ENCODE data around the gene ESPL1.

The ESPL1 gene

GRCh38 chr12:53300187-53300586 lies 32.1 kb downstream of the ESPL1 start:
- no peaks in the 10 kb centered on the region for H3K27me3 ChIP-seq (ENCODE audit: low read length)
- peak overlapping the region; percentile 44 for H2AFZ ChIP-seq (ENCODE audit: low read depth, low read length, severe bottlenecking)
- TF ChIP-seq CTCF (IDR thresholded peaks at IDR 0.05; ENCODE audit: insufficient read depth, low read length, poor library complexity, severe bottlenecking) (no peak), EZH2phosphoT487 (conservative IDR thresholded peaks at IDR 0.05; ENCODE audit: low read length) (no peak)
- H3K4me2 ChIP-seq (ENCODE audit: low read depth, low read length, poor library complexity, severe bottlenecking): peak overlapping the region; percentile 77
- peak overlapping the region; percentile 81 for H3K4me3 ChIP-seq (ENCODE audit: insufficient read depth, low read length, poor library complexity, severe bottlenecking)
- H3K36me3 ChIP-seq (ENCODE audit: low read length): no peaks in the 10 kb centered on the region
- H3K9me2 ChIP-seq (replicated peaks; ENCODE audit: insufficient read depth, low read length): no peaks in the 10 kb centered on the region
- peak overlapping the region; percentile 73 for H3K9ac ChIP-seq (ENCODE audit: low read length)
- H3K9me3 ChIP-seq (ENCODE audit: insufficient read depth, low read length): no peaks in the 10 kb centered on the region
- peaks cover 15% of the 10 kb centered on the region for H3F3A ChIP-seq (ENCODE audit: insufficient read depth)
- no peak overlapping the region for H3K27ac ChIP-seq (ENCODE audit: low read depth, low read length)
- peaks cover 28% of the 10 kb centered on the region for H3K79me2 ChIP-seq (ENCODE audit: insufficient read depth, low read length)
- H4K20me1 ChIP-seq (ENCODE audit: low read depth, low read length): no peaks in the 10 kb centered on the region

- TF ChIP-seq EZH2phosphoT487 (conservative IDR thresholded peaks at IDR 0.05; ENCODE audit: low read length) (no peak), CTCF (IDR thresholded peaks at IDR 0.05; ENCODE audit: insufficient read depth, low read length, poor library complexity, severe bottlenecking) (no peak)
- Histone ChIP-seq H4K20me1 (ENCODE audit: low read depth, low read length) (no peaks in the 10 kb centered on the region), H3K4me2 (ENCODE audit: low read depth, low read length, poor library complexity, severe bottlenecking) (no peak overlapping the region), H3K36me3 (ENCODE audit: low read length) (no peaks in the 10 kb centered on the region), H2AFZ (ENCODE audit: low read depth, low read length, severe bottlenecking) (no peak overlapping the region), H3K4me3 (ENCODE audit: insufficient read depth, low read length, poor library complexity, severe bottlenecking) (no peak overlapping the region), H3K9me2 (replicated peaks; ENCODE audit: insufficient read depth, low read length) (no peaks in the 10 kb centered on the region), H3K27me3 (ENCODE audit: low read length) (no peaks in the 10 kb centered on the region), H3K9me3 (ENCODE audit: insufficient read depth, low read length) (no peaks in the 10 kb centered on the region), H3K79me2 (ENCODE audit: insufficient read depth, low read length) (peaks cover 9% of the 10 kb centered on the region; the same call in 1 of the 2 replicates), H3F3A (ENCODE audit: insufficient read depth) (peaks cover 14% of the 10 kb centered on the region), H3K9ac (ENCODE audit: low read length) (no peak overlapping the region), H3K27ac (ENCODE audit: low read depth, low read length) (no peak overlapping the region)
These were observed 34.8 kb downstream of the ESPL1 start for GRCh38 chr12:53302903-53303302.

GRCh38 chr12:53306826-53307225 lies 38.7 kb downstream of the ESPL1 start:
- no peaks in the 10 kb centered on the region for H3K27me3 ChIP-seq (ENCODE audit: low read length)
- no peak overlapping the region for H2AFZ ChIP-seq (ENCODE audit: low read depth, low read length, severe bottlenecking)
- no peaks in the 10 kb centered on the region; the same call in 1 of the 2 replicates for H3K36me3 ChIP-seq (ENCODE audit: low read length)
- no peak overlapping the region for H3K9ac ChIP-seq (ENCODE audit: low read length)
- H3K9me3 ChIP-seq (ENCODE audit: insufficient read depth, low read length): no peaks in the 10 kb centered on the region
- no peak overlapping the region for H3K27ac ChIP-seq (ENCODE audit: low read depth, low read length)
- H3K4me3 ChIP-seq (ENCODE audit: insufficient read depth, low read length, poor library complexity, severe bottlenecking): no peak overlapping the region
- no peaks in the 10 kb centered on the region for H3F3A ChIP-seq (ENCODE audit: insufficient read depth)
- no peak for TF ChIP-seq EZH2phosphoT487 (conservative IDR thresholded peaks at IDR 0.05; ENCODE audit: low read length)
- no peak for TF ChIP-seq CTCF (IDR thresholded peaks at IDR 0.05; ENCODE audit: insufficient read depth, low read length, poor library complexity, severe bottlenecking)
- no peak overlapping the region for H3K4me2 ChIP-seq (ENCODE audit: low read depth, low read length, poor library complexity, severe bottlenecking)
- H3K79me2 ChIP-seq (ENCODE audit: insufficient read depth, low read length): no peaks in the 10 kb centered on the region
- H3K9me2 ChIP-seq (replicated peaks; ENCODE audit: insufficient read depth, low read length): no peaks in the 10 kb centered on the region
- no peaks in the 10 kb centered on the region for H4K20me1 ChIP-seq (ENCODE audit: low read depth, low read length)
